A549 (cell line): ENCODE results near the gene TBC1D19. TPM values are rescaled to one million over a fixed set of nuclear protein-coding genes. Genes with fewer than 3 reads are reported as not detected.

Source experiments
- ATAC-seq, 2 experiments: fragments of 200-7000 bp in 1 of 2; fragments of >200 bp in 1 of 2; cut with Nextera tagmentation in 1 of 2; cut with Tn5 transposase in 1 of 2; 3 replicates each; pipeline versions ENCODE4 v1.8.0 to v1.9.1; 2018 to 2020; ENCODE audit warnings: mild to moderate bottlenecking in 1 of 2, moderate library complexity in 1 of 2
- CTCF ChIA-PET: fragments of 300-600 bp; sonication (Branson Sonifier 250); formaldehyde crosslinking; extraction: SDS; loops from one replicate; lab custom pipeline; 2021; ENCODE audit warnings: antibody characterized with exemption, inconsistent platforms; lab: Yijun Ruan, JAX
- POLR2A ChIA-PET: fragments of 350-600 bp; formaldehyde crosslinking; extraction: SDS; loops from one replicate; lab custom pipeline; 2021; ENCODE audit warnings: antibody characterized with exemption, inconsistent platforms; lab: Yijun Ruan, JAX
- DNase-seq, 2 experiments: peaks; one replicate each; pipeline versions ENCODE4 v3.0.0 to v3.0.0-alpha.2; 2011 to 2016; ENCODE audit warnings: low read depth in 1 of 2, low spot score in 1 of 2
- FAIRE-seq: peaks from 2 replicates; lab custom pipeline; 2011; peaks lifted over from hg19 to GRCh38; lab: Jason Lieb, UNC
- H3K27ac ChIP-seq, 2 experiments: fragments of >200 bp; sonication (Bioruptor Twin); formaldehyde crosslinking; 3 replicates each; pipeline ENCODE4 v1.5.1; 2016 to 2017
- H3K4me1 ChIP-seq: fragments of >200 bp; sonication (Bioruptor Twin); formaldehyde crosslinking; 3 replicates; pipeline ENCODE4 v1.6.1; 2016
- H3K4me2 ChIP-seq: fragments of >200 bp; sonication (Bioruptor Twin); formaldehyde crosslinking; 3 replicates; pipeline ENCODE4 v1.6.1; 2016
- H3K4me3 ChIP-seq: fragments of >200 bp; sonication (Bioruptor Twin); formaldehyde crosslinking; 3 replicates; pipeline ENCODE4 v1.5.1; 2016
- H3K9me3 ChIP-seq: fragments of >200 bp; sonication (Bioruptor Twin); formaldehyde crosslinking; 3 replicates; pipeline ENCODE4 v1.6.1; 2016
- BHLHE40 ChIP-seq: IDR thresholded peaks from 2 replicates; pipeline ENCODE4 v1.6.1; 2012; ENCODE audit warnings: low read depth, low read length, inconsistent platforms
- CBX2 ChIP-seq: fragments of 200-600 bp; sonication (generic); IDR thresholded peaks from 2 replicates; pipeline ENCODE4 v1.6.1; 2016; ENCODE audit warnings: low read depth, mild to moderate bottlenecking, borderline replicate concordance
- CBX8 ChIP-seq: fragments of 200-600 bp; sonication (generic); IDR thresholded peaks from 2 replicates; pipeline ENCODE4 v1.6.1; 2016
- CHD2 ChIP-seq: fragments of 150-350 bp; IDR thresholded peaks from 2 replicates; pipeline ENCODE4 v1.6.1; 2014; ENCODE audit warnings: low read length; ENCODE audit not compliant: partially characterized antibody
- CHD4 ChIP-seq: fragments of 200-600 bp; sonication (generic); IDR thresholded peaks from 2 replicates; pipeline ENCODE4 v1.6.1; 2016; ENCODE audit warnings: antibody characterized with exemption, mild to moderate bottlenecking, borderline replicate concordance
- EP300 ChIP-seq, 2 experiments: fragments of >200 bp; sonication (Bioruptor Twin); formaldehyde crosslinking; IDR thresholded peaks; 2 replicates in 1 of 2; 3 replicates in 1 of 2; pipeline ENCODE4 v1.6.1; 2016 to 2017
- FOXS1 ChIP-seq: fragments of 250-450 bp; sonication (Bioruptor Pico); IDR thresholded peaks from 2 replicates; pipeline ENCODE4 v1.5.0; 2020; ENCODE audit warnings: mild to moderate bottlenecking, moderate library complexity
- HMGXB4 ChIP-seq: fragments of 250-450 bp; sonication (Bioruptor Pico); IDR thresholded peaks from 2 replicates; pipeline ENCODE4 v1.5.0; 2021; ENCODE audit warnings: mild to moderate bottlenecking, moderate library complexity, borderline replicate concordance
- POLR2AphosphoS2 ChIP-seq: conservative IDR thresholded peaks from 2 replicates; pipeline ENCODE4 v1.6.1; 2012; ENCODE audit warnings: low read length, improper control_type of control experiment, inconsistent platforms
- RAD21 ChIP-seq, 2 experiments: fragments of >200 bp in 1 of 2; sonication (Bioruptor Twin) in 1 of 2; formaldehyde crosslinking in 1 of 2; IDR thresholded peaks in 1 of 2; conservative IDR thresholded peaks in 1 of 2; 2 replicates in 1 of 2; 3 replicates in 1 of 2; pipeline ENCODE4 v1.6.1; 2012 to 2018; ENCODE audit warnings: inconsistent platforms in 1 of 2
- RARB ChIP-seq: fragments of 250-450 bp; sonication (Bioruptor Pico); IDR thresholded peaks from 2 replicates; pipeline ENCODE4 v1.8.0; 2021; ENCODE audit warnings: mild to moderate bottlenecking, moderate library complexity
- RCOR1 ChIP-seq: fragments of 150-350 bp; IDR thresholded peaks from 2 replicates; pipeline ENCODE4 v1.6.1; 2014; ENCODE audit warnings: antibody characterized with exemption, low read length, low read depth
- SMC3 ChIP-seq: fragments of >200 bp; sonication (Bioruptor Twin); formaldehyde crosslinking; IDR thresholded peaks from 3 replicates; pipeline ENCODE4 v1.6.1; 2018; ENCODE audit warnings: inconsistent platforms
- SREBF2 ChIP-seq: fragments of 450-650 bp; IDR thresholded peaks from 2 replicates; pipeline ENCODE4 v1.6.1; 2014; ENCODE audit warnings: mild to moderate bottlenecking, moderate library complexity
- TP53 ChIP-seq: fragments of 250-450 bp; sonication (Bioruptor Pico); IDR thresholded peaks from 2 replicates; pipeline ENCODE4 v1.5.0; 2021; ENCODE audit warnings: mild to moderate bottlenecking, moderate library complexity
- ZC3H11A ChIP-seq: fragments of 450-650 bp; IDR thresholded peaks from 2 replicates; pipeline ENCODE4 v1.6.1; 2014; ENCODE audit warnings: antibody characterized with exemption, mild to moderate bottlenecking
- ZNF302 ChIP-seq: fragments of 250-450 bp; sonication (Bioruptor Pico); IDR thresholded peaks from 2 replicates; pipeline ENCODE4 v1.9.0; 2021; ENCODE audit warnings: inconsistent platforms, mild to moderate bottlenecking, moderate library complexity
- WGBS: methylation state at CpG from one replicate; pipeline ENCODE4 v1.1.6; 2017; ENCODE audit errors: missing lambda C conversion rate; 5-methylcytosine and 5-hydroxymethylcytosine counted together
- polyA plus RNA-seq, 4 experiments: library from polyadenylated mRNA; depleted of rRNA in 3 of 4; stranded (reverse); fragments of >200 nt; fragmentation: RNase III in 1 of 4; extraction: RNeasy Plus Mini Kit Qiagen cat#74134 plus additional on column Dnase treatment in 1 of 4; gene quantifications; 2 replicates in 3 of 4; 3 replicates in 1 of 4; pipeline ENCODE4 v1.2.3, GENCODE V29; 2011 to 2017
- TF ChIP-seq, protein P1 (sequence below): IDR thresholded peaks from 2 replicates; pipeline ENCODE4 v1.6.1; 2012; ENCODE audit warnings: low read depth, borderline replicate concordance
- TF ChIP-seq, protein P2 (sequence below): fragments of >200 bp; sonication (Bioruptor Twin); formaldehyde crosslinking; IDR thresholded peaks from 3 replicates; pipeline ENCODE4 v1.5.1; 2016
- TF ChIP-seq, protein P3 (sequence below): fragments of 450-650 bp; IDR thresholded peaks from 2 replicates; pipeline ENCODE4 v1.6.1; 2014; ENCODE audit warnings: antibody characterized with exemption

The TBC1D19 gene
- polyA plus RNA-seq, 2 of the 4 experiments (the other 2 are of a cell fraction), result 4.1 to 11.7 TPM

- no peak for FAIRE-seq
- Histone ChIP-seq H3K9me3 (no peaks in the 10 kb centered on the region), H3K4me1 (no peaks in the 10 kb centered on the region), H3K4me3 (no peak overlapping the region), H3K27ac (no peak overlapping the region), H3K4me2 (no peak overlapping the region)
- ChIA-PET CTCF (no interaction called here), POLR2A (no interaction called here)
- no peak for ATAC-seq
- TF ChIP-seq CHD2, result no peak
- TF ChIP-seq ZNF302 (CRISPR knock-in tag), result no peak
- TF ChIP-seq, protein P1, sequence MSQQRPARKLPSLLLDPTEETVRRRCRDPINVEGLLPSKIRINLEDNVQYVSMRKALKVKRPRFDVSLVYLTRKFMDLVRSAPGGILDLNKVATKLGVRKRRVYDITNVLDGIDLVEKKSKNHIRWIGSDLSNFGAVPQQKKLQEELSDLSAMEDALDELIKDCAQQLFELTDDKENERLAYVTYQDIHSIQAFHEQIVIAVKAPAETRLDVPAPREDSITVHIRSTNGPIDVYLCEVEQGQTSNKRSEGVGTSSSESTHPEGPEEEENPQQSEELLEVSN, result no peak
- no peak for TF ChIP-seq TP53
- no peak for TF ChIP-seq RARB (CRISPR knock-in tag)
- TF ChIP-seq, protein P2, sequence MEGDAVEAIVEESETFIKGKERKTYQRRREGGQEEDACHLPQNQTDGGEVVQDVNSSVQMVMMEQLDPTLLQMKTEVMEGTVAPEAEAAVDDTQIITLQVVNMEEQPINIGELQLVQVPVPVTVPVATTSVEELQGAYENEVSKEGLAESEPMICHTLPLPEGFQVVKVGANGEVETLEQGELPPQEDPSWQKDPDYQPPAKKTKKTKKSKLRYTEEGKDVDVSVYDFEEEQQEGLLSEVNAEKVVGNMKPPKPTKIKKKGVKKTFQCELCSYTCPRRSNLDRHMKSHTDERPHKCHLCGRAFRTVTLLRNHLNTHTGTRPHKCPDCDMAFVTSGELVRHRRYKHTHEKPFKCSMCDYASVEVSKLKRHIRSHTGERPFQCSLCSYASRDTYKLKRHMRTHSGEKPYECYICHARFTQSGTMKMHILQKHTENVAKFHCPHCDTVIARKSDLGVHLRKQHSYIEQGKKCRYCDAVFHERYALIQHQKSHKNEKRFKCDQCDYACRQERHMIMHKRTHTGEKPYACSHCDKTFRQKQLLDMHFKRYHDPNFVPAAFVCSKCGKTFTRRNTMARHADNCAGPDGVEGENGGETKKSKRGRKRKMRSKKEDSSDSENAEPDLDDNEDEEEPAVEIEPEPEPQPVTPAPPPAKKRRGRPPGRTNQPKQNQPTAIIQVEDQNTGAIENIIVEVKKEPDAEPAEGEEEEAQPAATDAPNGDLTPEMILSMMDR, result no peak
- TF ChIP-seq SMC3, result no peak
- TF ChIP-seq RAD21 (conservative IDR thresholded peaks at IDR 0.05 in 1 of 2, IDR thresholded peaks at IDR 0.05 in 1 of 2), result no peak
- DNase-seq, result no peak
These were observed 140.7 kb downstream of the TBC1D19 start for GRCh38 chr4:26724534-26724933.

DNA sequence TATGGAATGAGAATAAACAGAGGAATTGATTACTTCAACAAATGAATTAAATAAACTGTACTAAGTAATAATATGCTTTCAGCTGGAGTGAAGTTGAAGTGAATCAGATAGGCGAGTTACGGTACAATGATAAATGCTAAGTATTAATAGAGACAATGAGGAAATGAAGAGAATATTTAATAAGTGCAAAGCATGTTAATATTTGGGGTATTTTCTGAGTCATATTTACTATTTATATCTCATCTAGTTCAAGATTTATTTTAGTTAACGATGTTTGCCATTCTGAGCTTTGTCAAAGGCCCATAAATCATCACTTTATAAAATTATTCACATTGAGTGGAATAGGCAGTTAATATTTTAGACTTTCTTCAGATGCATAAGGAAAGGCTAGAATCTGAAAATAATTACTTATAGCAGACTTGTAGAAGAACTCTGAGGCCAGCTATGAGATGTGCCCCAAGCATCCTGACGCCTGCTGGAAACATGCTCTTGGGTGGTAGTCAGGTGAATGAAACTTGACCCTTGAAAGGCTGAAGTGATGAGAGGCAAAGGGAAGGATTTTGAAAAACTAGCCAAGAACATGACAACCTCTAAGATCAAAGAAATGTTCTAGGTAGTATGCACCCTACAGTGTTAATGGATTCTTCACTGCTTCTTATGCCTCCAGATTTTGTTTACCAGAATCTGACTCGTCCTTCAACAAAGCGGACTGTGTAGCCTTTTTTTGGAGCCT is 142.9 kb downstream of the TBC1D19 start:
- CTCF ChIA-PET, result no interaction called here
- Histone ChIP-seq H3K9me3 (no peaks in the 10 kb centered on the region), H3K4me2 (no peak overlapping the region), H3K4me1 (no peaks in the 10 kb centered on the region), H3K27ac (no peak overlapping the region), H3K4me3 (no peak overlapping the region)
- ATAC-seq (no peak), FAIRE-seq (no peak), DNase-seq (no peak)
- POLR2A ChIA-PET, result no interaction called here
- TF ChIP-seq, protein P3, sequence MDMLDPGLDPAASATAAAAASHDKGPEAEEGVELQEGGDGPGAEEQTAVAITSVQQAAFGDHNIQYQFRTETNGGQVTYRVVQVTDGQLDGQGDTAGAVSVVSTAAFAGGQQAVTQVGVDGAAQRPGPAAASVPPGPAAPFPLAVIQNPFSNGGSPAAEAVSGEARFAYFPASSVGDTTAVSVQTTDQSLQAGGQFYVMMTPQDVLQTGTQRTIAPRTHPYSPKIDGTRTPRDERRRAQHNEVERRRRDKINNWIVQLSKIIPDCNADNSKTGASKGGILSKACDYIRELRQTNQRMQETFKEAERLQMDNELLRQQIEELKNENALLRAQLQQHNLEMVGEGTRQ, result no peak
- TF ChIP-seq SREBF2 (no peak), RCOR1 (no peak), TP53 (no peak), CBX2 (no peak), BHLHE40 (no peak)
- WGBS, result 91% methylated on average over 6 of the region's 6 CpGs

DNA sequence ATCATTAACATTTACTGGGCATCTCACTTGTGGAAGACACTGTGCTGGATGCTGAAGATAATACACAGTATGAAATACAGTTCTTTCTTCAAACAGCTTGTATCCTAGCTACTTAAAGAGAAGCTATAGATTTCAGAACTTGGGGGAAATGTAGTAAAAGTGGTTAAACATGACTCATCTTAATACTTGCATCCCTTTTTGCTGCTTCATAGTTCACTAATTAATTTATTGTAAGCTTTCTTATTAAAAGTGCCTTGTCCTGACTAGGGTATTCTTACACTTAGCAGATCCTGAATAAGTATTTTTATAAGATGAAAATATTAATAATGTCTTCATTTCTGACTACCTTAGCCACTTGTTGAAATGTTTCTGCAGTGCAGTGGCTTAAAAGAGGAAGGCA is 144.0 kb downstream of the TBC1D19 start:
- DNase-seq, result no peak
- no peak overlapping the region for H3K4me3 ChIP-seq
- no peak for FAIRE-seq
- no peaks in the 10 kb centered on the region for H3K9me3 ChIP-seq
- POLR2A ChIA-PET, result no interaction called here
- TF ChIP-seq POLR2AphosphoS2 (no peak), HMGXB4 (CRISPR knock-in tag) (no peak), ZC3H11A (no peak), CHD4 (no peak), SREBF2 (no peak), EP300 (IDR thresholded peaks at IDR 0.05) (no peak), BHLHE40 (no peak), FOXS1 (CRISPR knock-in tag) (no peak), CBX8 (no peak)
- TF ChIP-seq, all 56 proteins: peak for 0
- CTCF ChIA-PET, result no interaction called here
- H3K4me2 ChIP-seq, result no peak overlapping the region
- no peaks in the 10 kb centered on the region for H3K4me1 ChIP-seq
- H3K27ac ChIP-seq, result no peak overlapping the region
- ATAC-seq, result no peak
